ENCODE measurements around the gene CHFR.
"Not testable (repeated sequence)": the region's sequence is repeated elsewhere in the genome, so short reads cannot be mapped to it uniquely, and the experiment has no call there.

CHFR gene

DNA sequence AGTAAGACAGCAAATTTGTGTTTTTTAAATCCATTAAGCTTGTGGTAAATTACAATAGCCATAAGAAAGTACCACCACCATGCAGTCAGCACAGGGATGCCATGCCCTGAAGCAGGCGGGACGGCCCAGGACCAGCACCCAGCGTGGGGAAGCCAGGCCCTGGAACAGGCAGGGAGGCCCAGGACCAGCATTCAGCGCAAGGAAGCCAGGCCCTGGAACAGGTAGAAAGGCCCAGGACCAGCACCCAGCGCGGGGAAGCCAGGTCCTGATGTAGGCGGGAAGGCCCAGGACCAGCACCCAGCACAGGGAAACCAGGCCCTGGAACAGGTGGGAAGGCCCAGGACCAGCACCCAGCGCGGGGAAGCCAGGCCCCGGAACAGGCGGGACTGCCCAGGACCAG lies 13.2 kb downstream of the CHFR start:
- DNase-seq = no peak

DNA sequence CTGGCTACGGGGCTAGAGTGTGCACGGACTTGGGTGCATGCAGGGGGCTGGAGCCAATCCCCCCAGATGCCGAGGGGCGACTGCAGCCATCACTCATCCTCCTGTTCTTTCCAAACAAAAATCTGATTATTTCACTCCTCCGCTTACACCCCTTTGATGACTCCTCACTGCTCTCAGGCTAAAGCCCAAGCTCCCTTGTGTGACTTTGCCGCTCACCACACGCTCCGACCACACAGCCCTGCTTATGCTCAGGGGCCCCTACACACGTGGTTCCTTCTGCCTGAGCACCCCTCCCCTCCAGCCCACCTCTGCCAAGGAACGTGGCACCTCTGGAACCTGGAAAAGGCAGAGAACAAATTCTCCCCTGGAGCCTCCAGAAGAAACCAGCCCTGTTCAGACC lies 13.7 kb downstream of the CHFR start:
- DNase-seq = no peak

DNA sequence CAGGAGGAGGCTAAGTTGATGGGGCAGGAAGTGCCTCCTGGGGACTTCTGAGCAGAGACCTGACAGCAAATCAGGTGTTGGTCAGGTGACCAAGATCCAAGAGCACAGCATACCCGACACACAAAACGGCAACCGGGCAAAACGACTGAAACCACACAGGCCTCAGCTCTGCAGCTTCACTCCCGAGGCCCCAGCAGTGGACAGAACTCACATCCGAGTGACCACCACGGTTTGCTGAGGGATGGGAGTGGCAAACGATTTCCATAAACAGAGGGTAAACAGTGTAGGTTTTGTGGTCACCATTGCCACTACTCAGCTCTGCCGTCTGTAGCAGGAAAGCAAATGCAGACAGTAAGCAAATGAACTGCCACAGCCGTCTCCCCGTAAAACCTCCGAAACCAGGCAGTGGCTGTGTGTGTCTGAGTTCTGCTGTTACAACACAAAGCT lies 14.4 kb downstream of the CHFR start:
- no peak for DNase-seq

- no peak for DNase-seq
Observed at GRCh38 chr12:132872073-132872855, 15.1 kb downstream of the CHFR start.

DNA sequence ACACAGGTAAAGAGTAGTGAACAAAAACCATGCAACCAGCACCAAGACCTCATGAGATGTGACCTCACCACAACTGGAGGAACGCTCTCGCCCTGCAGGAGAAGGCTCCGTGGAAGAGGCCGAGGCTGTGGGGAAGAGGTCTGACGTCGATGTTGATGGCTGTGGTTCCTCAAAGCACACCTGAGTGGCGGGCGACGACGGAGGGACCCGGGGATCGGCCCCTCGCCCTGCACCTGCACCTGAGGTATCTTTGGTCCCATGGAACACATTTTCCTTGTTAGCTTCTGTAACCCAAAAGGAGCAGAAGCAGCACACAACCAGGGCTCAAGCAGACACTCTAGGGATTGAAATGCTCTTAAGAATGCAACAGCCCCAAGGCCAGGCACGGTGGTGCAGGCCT lies 17.9 kb downstream of the CHFR start:
- no peak for DNase-seq

- no peak for DNase-seq
Observed at GRCh38 chr12:132866251-132866828, 21.1 kb downstream of the CHFR start.

GRCh38 chr12:132861558-132861957 lies 25.8 kb downstream of the CHFR start:
- no peak for DNase-seq

GRCh38 chr12:132858718-132859266 lies 28.6 kb downstream of the CHFR start:
- DNase-seq = no peak

DNA sequence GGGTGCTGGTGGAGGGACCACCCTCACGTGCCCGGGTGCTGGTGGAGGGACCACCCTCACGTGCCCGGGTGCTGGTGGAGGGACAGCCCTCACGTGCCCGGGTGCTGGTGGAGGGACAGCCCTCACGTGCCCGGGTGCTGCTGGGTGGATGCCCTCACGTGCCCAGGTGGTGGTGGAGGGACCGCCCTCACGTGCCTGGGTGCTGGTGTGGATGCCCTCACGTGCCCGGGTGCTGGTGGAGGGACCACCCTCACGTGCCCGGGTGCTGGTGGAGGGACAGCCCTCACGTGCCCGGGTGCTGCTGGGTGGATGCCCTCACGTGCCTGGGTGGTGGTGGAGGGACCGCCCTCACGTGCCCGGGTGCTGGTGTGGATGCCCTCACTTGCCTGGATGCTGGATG lies 30.4 kb downstream of the CHFR start:
- not testable (repeated sequence) for DNase-seq

DNA sequence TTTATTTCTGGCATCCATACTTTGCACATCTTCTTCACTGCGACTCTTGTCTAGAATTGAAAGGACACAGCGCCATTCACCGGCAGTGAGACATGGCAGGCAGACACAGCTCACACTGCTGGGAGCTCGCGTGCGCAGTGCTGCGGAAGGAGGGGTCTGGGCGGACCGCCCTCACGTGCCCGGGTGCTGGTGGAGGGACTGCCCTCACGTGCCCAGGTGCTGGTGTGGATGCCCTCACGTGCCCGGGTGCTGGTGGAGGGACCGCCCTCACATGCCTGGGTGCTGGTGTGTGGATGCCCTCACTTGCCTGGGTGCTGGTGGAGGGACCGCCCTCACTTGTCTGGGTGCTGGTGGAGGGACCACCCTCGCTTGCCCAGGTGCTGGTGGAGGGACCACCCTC lies 30.8 kb downstream of the CHFR start:
- DNase-seq = no peak

- DNase-seq = not testable (repeated sequence)
Observed at GRCh38 chr12:132855211-132855610, 32.2 kb downstream of the CHFR start.

DNA sequence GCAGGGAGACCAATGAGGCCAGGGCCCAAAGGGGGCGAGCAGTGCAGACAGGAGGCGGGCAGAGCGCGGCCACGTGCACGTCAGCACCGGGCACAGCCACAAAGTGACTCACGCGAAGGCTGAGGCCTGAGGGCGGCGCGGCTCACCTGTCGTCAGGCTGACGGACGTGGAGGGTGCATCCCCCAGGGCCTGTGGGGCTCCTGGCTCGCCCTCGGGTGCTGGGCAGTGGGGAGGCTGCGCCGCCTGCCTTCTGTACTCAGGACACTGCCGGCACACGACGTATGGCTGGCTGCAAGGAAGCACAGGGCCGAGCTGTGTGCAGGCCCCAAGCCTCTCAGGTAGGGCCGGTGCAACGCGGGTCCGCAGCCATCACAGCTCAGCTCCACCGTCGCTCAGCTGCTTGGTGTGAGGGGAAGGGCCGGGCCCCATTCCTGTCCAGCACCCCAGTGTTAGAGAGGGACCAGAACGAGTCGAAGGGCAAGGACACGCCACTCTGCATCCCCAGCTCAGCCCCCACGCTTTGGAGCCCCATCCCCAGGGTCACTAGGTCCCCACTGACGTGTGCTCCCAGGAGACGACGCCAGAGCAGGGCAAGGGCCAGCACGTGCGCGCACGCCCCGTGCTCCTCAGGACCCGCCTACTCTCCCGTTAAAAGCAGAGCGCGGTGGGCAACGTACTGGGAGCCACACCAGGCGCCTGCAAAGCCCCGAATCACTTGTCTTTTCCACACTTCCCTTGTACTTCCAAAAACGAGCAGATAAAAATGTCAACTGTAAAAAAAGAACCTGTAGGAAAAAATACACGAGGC lies 33.9 kb downstream of the CHFR start:
- no peak for DNase-seq

DNA sequence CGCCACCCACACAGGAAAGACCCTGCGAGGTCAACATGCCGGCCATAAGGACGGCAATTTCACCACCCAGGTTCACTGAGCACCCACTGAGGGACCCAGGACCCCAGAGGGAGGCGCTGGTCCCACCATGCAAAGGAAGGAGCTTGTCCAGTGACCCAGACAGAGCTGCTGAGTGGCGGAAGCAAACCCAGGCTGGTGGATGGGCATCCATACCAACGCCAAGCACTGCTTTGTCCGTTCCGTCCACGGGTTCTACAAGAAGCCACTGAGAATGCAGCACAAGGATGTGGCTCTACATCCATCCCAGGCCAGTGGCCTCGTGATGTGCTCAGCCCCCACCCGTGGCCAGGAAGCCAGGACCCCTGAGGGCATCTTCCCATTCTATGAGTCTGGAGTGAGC lies 34.9 kb downstream of the CHFR start:
- no peak for DNase-seq

DNA sequence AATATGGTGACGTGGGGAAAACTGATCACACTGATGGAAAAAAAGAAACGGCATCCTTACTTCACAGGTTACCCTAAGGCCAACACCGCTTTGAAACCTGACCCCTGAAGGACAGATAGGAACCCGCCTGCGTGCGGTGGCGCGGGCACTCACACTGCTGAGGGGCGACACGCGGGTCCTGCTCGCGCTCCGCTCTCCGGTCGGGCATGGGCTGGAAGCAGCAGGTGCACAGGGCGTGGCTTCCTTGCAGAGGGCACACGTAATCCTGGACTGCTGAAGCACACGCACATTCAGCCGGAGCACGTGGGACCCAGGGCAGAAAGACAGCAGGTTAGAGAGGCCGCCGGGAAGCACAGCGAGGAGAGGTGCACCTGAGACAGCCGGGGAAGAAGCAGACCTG lies 35.9 kb downstream of the CHFR start:
- no peak for DNase-seq

GRCh38 chr12:132850291-132850690 lies 37.1 kb downstream of the CHFR start:
- no peak for DNase-seq

DNA sequence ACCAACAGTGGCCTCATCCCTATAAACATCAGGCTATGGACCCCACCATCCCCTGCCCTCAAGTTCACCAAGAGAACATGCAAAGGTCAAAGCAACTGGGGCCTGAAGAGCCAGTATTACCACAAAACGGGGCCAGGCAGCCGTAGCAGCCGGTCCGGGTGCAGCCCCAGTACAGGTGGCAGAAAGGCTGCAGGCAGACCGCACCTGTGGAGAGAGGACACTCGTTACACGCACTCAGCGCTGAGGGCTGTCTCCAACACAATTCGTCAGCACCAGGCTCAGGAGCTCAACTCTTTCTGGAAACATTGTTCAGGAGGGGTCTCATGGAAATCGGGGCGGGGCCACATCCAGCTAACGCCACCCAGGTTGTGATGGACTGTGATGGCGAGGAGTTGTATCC lies 38.9 kb downstream of the CHFR start:
- DNase-seq = no peak

DNA sequence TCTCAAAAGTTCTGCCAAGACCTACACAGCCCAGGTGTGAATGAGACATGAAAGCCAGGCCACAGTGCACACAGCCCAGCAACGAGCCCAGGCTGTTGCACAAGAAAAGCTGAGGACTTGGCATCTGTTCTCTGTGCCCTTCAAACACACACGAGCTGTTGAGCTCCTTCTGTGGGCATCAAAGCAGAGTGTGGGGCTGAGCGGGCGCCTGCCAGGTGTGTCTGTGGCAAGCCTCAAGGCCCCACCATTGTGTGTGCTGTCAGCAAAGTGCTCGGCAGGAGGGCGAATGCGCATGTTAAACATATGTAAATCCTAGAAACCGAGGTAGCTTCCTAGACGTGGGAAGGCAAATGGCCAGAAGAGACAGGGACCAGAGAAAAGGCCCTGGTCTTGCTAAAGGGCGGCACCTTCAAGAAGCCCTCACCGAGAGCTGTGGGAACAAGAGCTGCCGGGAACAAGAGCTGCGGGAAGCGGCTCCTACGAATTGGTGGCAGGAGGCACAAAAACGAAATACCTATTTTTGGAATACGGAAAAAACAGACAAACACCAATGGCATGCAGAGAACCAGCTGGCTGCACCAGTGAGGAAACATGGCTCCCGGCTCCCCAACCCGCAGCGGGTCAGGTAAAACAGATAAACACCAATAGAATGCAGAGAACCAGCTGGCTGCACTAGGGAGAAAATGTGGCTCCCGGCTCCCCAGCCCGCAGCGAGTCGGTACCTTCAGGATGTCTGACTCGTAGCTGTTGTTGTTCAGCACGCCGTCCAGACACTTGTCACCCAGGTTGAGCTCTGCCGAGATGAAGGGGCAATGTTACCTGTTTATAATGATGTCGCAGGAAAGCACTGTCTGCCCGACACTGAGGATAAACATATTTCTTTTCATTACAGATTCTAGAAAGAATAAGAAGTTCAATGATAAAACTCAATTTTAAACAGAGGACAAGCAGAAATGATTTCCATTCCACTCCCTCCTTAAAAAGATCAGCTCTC lies 39.7 kb downstream of the CHFR start:
- no peak for DNase-seq

- not testable (repeated sequence) for DNase-seq
Observed at GRCh38 chr12:132844681-132845080, 42.7 kb downstream of the CHFR start.

- no peak for DNase-seq
Observed at GRCh38 chr12:132842449-132843045, 44.9 kb downstream of the CHFR start.

GRCh38 chr12:132841151-132841550 lies 46.3 kb downstream of the CHFR start:
- no peak for DNase-seq

GRCh38 chr12:132840536-132840935 lies 46.9 kb downstream of the CHFR start:
- DNase-seq = no peak

All from NCI-H526 treated with DMSO at 0.1 percent for 48 hours (cell line).